HG02885 (cell line): ENCODE measurements around the gene PRKAR2A.

ENCODE experiments used
- ATAC-seq: cut with Tn5 transposase; IDR thresholded peaks from one replicate; pipeline ENCODE4 v1.9.1; 2021; ENCODE audit warnings: mild to moderate bottlenecking; ENCODE audit not compliant: unreplicated experiment, poor library complexity

Gene PRKAR2A

GRCh38 chr3:48847504-48848423 lies at the start of gene PRKAR2A:
Gene PRKAR2A (minus strand): TSS chr3:48847874. CDS start chr3:48847596, 278 bp downstream.
- peak; percentile 88 for ATAC-seq

DNA sequence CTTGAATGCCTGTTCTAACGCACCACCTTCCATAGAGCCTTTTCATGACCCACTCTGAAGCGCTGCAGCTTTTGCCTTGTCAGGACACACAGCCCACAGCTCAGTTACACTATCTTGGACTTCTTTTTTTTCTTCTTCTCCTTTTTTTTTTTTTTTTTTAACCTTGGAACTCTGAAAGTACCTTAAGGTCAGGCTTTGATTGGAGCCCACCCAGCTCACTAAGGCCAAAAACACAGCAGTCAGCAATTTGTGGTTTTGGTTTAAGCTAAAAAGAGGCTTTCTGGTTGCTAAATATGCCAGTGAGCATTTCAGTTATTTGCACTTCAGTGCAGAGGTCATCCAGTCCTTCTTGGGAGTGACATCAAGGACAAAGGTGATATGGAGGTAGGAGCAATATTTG lies 49.3 kb upstream of the PRKAR2A start:
- ATAC-seq, result no peak

- ATAC-seq, result no peak
Measured at GRCh38 chr3:48894516-48894915, 46.8 kb upstream of the PRKAR2A start.

DNA sequence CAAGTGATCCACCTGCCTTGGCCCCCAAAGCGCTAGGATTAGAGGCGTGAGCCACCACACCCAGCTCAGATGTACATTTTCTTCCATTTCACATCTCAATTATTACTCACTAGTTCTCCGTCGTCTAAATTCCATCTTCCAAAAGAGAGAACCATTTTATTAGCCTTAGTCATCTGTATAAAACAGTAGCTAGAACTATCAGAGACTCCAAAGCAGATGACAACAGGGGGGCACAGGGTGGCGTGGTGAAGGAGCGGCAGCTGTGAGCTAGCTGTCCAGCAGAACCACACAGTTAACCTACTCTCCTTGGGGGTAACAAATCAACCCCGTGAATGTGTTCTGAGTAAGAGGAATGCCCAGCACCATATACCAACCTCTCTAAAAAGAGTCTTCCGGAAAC lies 43.9 kb upstream of the PRKAR2A start:
- no peak for ATAC-seq

- ATAC-seq, result no peak
Measured at GRCh38 chr3:48885753-48886152, 38.1 kb upstream of the PRKAR2A start.

GRCh38 chr3:48881652-48882114 lies 34.0 kb upstream of the PRKAR2A start:
- no peak for ATAC-seq

DNA sequence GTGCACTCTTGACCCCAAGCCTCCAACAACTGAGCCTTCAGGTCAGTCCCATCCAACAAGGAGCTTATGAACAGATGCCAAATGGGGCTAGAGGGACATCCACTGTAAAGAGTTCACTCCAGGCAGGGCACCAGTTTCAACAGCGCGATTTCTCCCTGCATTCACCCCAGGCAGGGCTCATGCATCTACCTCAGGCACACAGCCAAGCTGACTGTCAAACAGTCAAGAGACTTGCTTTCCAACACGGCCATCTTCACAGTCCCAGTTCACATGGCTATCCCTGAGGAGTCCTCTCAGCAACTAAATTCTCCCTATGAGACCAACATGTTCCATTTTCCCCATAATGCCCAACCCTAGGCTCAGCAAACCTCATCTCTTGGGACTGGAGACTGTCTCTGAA lies 33.3 kb upstream of the PRKAR2A start:
- ATAC-seq, result no peak

- no peak for ATAC-seq
Measured at GRCh38 chr3:48879994-48880377, 32.3 kb upstream of the PRKAR2A start.

- ATAC-seq, result no peak
Measured at GRCh38 chr3:48879307-48879993, 31.8 kb upstream of the PRKAR2A start.

DNA sequence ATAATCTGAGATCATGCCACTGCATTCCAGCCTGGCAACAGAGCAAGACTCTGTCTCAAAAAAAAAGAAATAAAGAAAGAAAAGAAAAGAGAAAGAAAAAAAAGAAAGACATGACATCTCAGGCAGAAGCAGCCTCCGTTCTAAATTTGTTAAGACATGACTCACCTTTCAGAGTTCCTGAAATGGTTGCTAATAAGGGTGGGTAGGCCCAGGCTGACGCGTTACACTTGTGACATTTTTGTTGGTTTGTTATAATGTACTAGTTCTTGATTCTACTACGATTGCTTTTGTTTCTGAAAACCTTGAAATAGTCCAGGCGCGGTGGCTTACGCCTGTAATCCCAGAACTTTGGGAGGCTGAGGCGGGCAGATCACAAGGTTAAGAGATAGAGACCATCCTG lies 30.0 kb upstream of the PRKAR2A start:
- no peak for ATAC-seq

DNA sequence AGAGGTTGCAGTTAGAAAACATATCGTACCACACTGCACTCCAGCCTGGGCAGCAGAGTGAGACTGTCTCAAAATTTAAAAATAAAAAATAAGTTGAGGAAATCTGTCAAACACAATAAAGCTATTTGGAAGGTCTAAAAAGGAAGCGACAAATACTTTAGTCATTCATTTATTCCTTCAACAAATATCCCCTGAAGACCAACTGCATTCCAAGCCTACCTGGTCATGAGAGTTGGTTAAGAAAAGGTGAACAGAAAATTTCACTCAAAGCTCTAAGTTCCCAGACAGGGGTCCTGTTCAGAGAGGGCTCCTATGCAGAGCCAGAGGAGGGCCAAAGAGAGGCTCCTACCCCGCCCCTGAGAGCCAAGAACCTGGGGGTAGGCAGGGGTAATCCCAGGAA lies 15.4 kb upstream of the PRKAR2A start:
- no peak for ATAC-seq

- no peak for ATAC-seq
Measured at GRCh38 chr3:48859206-48859605, 11.5 kb upstream of the PRKAR2A start.

GRCh38 chr3:48858709-48859108 lies 11.0 kb upstream of the PRKAR2A start:
- ATAC-seq, result no peak

DNA sequence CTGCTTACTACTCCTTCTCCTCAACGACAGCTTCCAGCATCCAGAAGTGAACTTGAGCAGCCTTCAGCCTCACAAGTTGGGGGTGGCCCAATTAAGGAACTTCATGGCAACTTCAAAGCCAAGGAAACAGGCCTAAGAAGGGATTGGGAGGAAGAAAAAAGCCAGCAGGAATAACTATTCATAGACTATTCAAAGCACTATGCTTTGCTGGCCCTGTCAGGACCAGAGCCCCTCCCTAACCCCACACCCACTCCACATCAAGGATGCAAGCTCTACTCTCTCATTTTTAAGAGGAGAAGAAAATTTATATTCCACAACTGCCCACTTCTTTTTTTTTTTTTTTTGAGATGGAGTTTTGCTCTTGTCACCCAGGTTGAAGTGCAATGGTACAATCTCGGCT lies 10.0 kb upstream of the PRKAR2A start:
- ATAC-seq, result no peak

DNA sequence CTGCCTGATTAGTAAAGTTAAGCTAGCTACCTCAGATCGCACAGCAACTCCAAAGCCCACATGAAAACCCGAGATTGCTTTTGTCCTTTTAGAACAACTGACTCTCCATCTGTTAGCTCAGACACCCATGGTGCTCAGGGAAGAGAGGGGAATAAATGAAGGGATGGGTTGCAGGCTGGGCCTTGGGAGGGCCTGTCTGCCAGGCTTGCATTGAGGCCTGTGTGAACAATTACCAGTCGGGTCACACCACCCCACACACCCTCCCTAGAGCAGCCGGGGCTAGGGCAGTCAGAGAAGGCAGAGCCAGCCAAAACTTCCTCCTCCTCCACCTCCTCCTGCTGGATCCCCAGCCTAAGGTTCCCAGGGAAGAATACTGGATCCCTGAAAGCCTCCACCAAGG lies 8.8 kb upstream of the PRKAR2A start:
- ATAC-seq, result no peak

DNA sequence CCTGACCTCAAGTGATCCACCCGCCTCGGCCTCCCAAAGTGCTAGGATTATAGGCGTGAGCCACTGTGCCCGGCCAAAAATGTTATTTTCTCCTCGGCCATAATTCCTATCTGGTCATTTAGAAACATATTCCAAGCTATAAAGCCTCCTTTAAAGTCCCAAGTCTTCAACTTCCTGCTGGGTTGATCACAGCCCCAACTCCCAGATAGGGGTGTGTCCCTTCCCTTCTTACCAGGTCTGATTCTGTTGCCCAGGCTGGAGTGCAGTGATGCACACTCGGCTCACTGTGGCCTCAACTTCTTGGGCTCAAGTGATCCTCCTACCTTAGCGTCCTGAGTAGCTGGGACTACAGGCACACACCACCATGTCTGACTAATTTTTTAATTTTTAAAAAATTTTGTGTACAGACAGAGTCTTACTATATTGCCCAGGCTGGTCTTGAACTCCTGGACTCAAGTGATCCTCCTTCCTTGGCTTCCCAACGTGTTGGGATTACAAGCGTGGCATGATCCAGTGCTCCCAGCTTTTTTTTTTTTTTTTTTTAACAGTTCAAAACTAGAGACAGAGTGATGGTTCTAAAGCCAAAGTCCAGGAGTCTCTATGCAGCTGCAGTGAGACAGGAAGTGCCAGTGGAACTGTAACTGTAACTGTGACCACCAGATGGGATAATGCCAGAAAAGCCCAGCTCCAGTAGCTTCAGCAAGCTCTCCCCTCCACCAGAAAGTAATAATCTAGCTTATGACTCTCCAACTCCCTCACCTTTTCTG lies 8.2 kb upstream of the PRKAR2A start:
- no peak for ATAC-seq

GRCh38 chr3:48852151-48852550 lies 4.5 kb upstream of the PRKAR2A start:
- ATAC-seq, result no peak

DNA sequence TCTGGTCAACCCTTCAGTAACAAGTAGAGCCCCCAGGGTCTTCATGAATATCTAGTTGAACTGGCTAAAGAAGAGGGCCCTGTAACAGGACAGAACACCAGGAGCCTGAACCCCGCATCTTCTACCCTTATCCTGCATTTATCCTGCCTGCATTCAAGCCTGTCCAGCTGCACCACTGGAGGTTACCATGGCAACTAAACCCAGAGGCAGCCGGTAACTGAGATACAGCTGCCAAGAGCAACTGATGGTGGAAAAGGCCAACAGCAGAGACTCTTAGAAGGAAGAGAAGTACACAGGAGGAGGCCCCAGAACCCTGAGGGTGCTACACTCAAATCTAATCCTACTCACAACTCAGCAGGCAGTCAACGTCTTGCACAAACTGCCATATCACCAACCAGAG lies 3.7 kb upstream of the PRKAR2A start:
- no peak for ATAC-seq

DNA sequence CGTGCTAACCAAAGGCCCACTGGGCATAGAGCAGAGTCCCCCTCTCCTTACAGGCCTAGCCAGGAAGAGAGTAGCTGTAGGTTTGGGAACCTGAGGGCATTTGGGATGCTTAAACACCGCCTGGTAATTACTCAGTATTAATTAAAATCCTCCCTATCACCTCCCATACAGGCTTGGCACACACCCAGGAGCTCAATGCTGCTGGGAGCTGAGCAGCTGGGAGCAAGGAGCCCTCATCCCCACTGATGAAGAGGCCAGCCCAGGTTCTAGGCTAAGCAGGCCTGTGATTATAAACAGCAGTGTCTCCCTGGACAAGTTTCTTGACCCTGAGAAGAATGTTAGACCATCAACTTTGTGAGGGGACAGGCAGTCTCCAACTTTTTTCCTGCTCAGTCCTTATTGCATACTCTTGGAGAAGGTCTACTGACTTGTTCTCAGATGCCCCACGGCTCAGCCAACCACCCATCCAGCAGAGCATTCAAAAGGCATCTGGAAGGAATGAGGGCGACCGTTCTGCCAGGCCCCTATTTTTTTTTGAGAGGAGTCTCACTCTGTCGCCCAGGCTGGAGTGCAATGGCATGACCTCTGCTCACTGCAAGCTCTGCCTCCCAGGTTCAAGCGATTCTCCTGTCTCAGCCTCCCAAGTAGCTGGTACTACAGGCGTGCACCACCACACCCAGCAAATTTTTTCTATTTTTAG lies 1.3 kb upstream of the PRKAR2A start:
- no peak for ATAC-seq

- peak; percentile 48 for ATAC-seq
Measured at GRCh38 chr3:48847053-48847503, 596 bp downstream of the PRKAR2A start.
